ENCODE results near the gene CPA4. TPM values are rescaled to one million over a fixed set of nuclear protein-coding genes. Genes with fewer than 3 reads are reported as not detected.

The CPA4 gene
- total and polyA plus RNA-seq, 2 experiments from 2014 or later = not detected

GRCh38 chr7:130301501-130302020 lies 8.6 kb downstream of the CPA4 start:
- Histone ChIP-seq H3F3A (replicated peaks; ENCODE audit: low read depth) (no peaks in the 10 kb centered on the region), H3K9me2 (ENCODE audit: insufficient read depth) (no peaks in the 10 kb centered on the region), H3K36me3 (ENCODE audit: insufficient read depth) (no peaks in the 10 kb centered on the region), H3K4me1 (ENCODE audit: insufficient read depth) (no peaks in the 10 kb centered on the region), H2AFZ (no peak overlapping the region), H4K20me1 (replicated peaks; ENCODE audit: insufficient read depth) (no peaks in the 10 kb centered on the region), H3K27me3 (ENCODE audit: insufficient read depth) (no peaks in the 10 kb centered on the region), H3K27ac (ENCODE audit: low read depth) (no peak overlapping the region), H3K4me2 (no peak overlapping the region), H3K79me2 (replicated peaks; ENCODE audit: insufficient read depth) (no peaks in the 10 kb centered on the region), H3K4me3 (no peak overlapping the region)
- ATAC-seq = no peak
- H3K27me3 Mint-ChIP-seq (ENCODE audit: insufficient read depth, low read depth, poor library complexity) = peaks cover 10% of the 10 kb centered on the region
- H3K36me3 Mint-ChIP-seq (ENCODE audit: low read depth) = no peaks in the 10 kb centered on the region
- no peak for TF ChIP-seq POLR2AphosphoS5 (IDR thresholded peaks at IDR 0.05; ENCODE audit: low read depth)
- TF ChIP-seq ZNF331 (CRISPR knock-in tag; IDR thresholded peaks at IDR 0.05; ENCODE audit: low read depth) = no peak
- no peak for TF ChIP-seq EZH2 (IDR thresholded peaks at IDR 0.05; ENCODE audit: low read depth, unreplicated experiment)
- TF ChIP-seq CTCF (conservative IDR thresholded peaks at IDR 0.05; ENCODE audit: low read depth in 2 of 2) = no peak
- TF ChIP-seq ZNF114 (CRISPR knock-in tag; IDR thresholded peaks at IDR 0.05) = no peak
- no peak for TF ChIP-seq STAT1 (IDR thresholded peaks at IDR 0.05; ENCODE audit: unreplicated experiment)
- no peak for TF ChIP-seq CREB1 (CRISPR knock-in tag; IDR thresholded peaks at IDR 0.05; ENCODE audit: low read depth)
- no peak for TF ChIP-seq EZH2phosphoT487 (IDR thresholded peaks at IDR 0.05; ENCODE audit: unreplicated experiment)
- TF ChIP-seq REST (IDR thresholded peaks at IDR 0.05; ENCODE audit: unreplicated experiment) = no peak
- TF ChIP-seq JUNB (IDR thresholded peaks at IDR 0.05; ENCODE audit: unreplicated experiment) = no peak
- TF ChIP-seq ETS1 (IDR thresholded peaks at IDR 0.05) = no peak
- TF ChIP-seq ZNF462 (CRISPR knock-in tag; IDR thresholded peaks at IDR 0.05) = no peak
- TF ChIP-seq NANOG (IDR thresholded peaks at IDR 0.05; ENCODE audit: borderline replicate concordance) = no peak
- no peak overlapping the region for H3K27ac Mint-ChIP-seq
- DNase-seq (ENCODE audit: low spot score) = no peak
- H3K4me1 Mint-ChIP-seq = no peaks in the 10 kb centered on the region
- H3K4me3 Mint-ChIP-seq = no peak overlapping the region
- no peaks in the 10 kb centered on the region; the same call in 2 of the 3 replicates for H3K9me3 Mint-ChIP-seq

All from GM23338 (cell line).